Right lobe of liver (tissue), 6 donors: ENCODE results near the gene ARNT2. TPM values are rescaled to one million over a fixed set of nuclear protein-coding genes. Genes with fewer than 3 reads are reported as not detected.

Experiments
- ATAC-seq, 4 donors: fragments of 200-7000 bp; cut with Tn5 transposase; one replicate each; pipeline ENCODE4 v1.9.1; 2020; ENCODE audit warnings: mild to moderate bottlenecking in 4 of 4, moderate library complexity in 4 of 4
- DNase-seq, 3 donors: peaks; one replicate each; pipeline ENCODE4 v3.0.0-alpha.2; 2020
- H3K27ac ChIP-seq, 3 donors: fragments of 200-600 bp; one replicate each; pipeline ENCODE4 v1.8.0; 2022
- H3K27me3 ChIP-seq, 2 donors: fragments of 200-600 bp; one replicate each; pipeline ENCODE4 v1.8.0; 2022
- H3K36me3 ChIP-seq, 4 donors: fragments of 200-600 bp; sonication (generic) in 1 of 4; one replicate each; pipeline versions ENCODE4 v1.5.1 to v1.8.0; 2017 to 2022; ENCODE audit warnings: control low read depth in 1 of 4
- H3K4me1 ChIP-seq, 4 donors: fragments of 200-600 bp; sonication (generic) in 1 of 4; one replicate each; pipeline versions ENCODE4 v1.5.1 to v1.8.0; 2017 to 2022; ENCODE audit warnings: control low read depth in 1 of 4
- H3K4me3 ChIP-seq, 3 donors: fragments of 200-600 bp; one replicate each; pipeline ENCODE4 v1.8.0; 2022
- H3K9me3 ChIP-seq, 4 donors: fragments of 200-600 bp; sonication (generic) in 1 of 4; one replicate each; pipeline versions ENCODE4 v1.5.1 to v1.8.0; 2017 to 2022; ENCODE audit warnings: control low read depth in 1 of 4
- CTCF ChIP-seq, 4 donors: fragments of 200-600 bp in 3 of 4; fragments of 450-650 bp in 1 of 4; IDR thresholded peaks; one replicate each; pipeline versions ENCODE4 v1.5.1 to v1.8.0; 2016 to 2022; ENCODE audit warnings: antibody characterized with exemption in 4 of 4, mild to moderate bottlenecking in 2 of 4
- POLR2A ChIP-seq: fragments of 450-650 bp; IDR thresholded peaks from one replicate; pipeline ENCODE4 v1.6.1; 2017; ENCODE audit warnings: antibody characterized with exemption, mild to moderate bottlenecking
- WGBS: methylation state at CpG from one replicate; pipeline ENCODE4 v1.1.6; 2018; ENCODE audit warnings: low coverage, low lambda C conversion rate; ENCODE audit not compliant: insufficient coverage; ENCODE audit errors: missing lambda C conversion rate; 5-methylcytosine and 5-hydroxymethylcytosine counted together
- intact Hi-C, 2 donors: fragments of 100-400 bp; cut with DNase I; formaldehyde crosslinking; loops; one replicate each; pipeline versions ENCODE4 v1.11.2 to v1.14.1; 2022
- total RNA-seq, 6 experiments: library from RNA; depleted of rRNA in 2 of 6; stranded (reverse); fragments of >200 nt in 2 of 6; fragmentation: NEBNext Ultra II Directional in 3 of 6; extraction: Animal tissue kit (Norgen Biotek cat#: 25700) in 3 of 6; gene quantifications; one replicate each; pipeline versions ENCODE4 v1.1.0 to v1.2.4, GENCODE V29; 2016 to 2023
- donor health status: DM: no; HTN: yes; CAD: no.
- donor health status: DM: no; HTN: no; CAD: no.
- donor health status: DM: no; HTN: no; CAD: no.
- donor health status: DM: no; HTN: yes; CAD: no.
- donor health status: DM: no; HTN: yes; CAD: no.

Gene ARNT2
- total RNA-seq, 6 experiments from 2014 or later = 0.12 to 1.3 (median 0.46) TPM

DNA sequence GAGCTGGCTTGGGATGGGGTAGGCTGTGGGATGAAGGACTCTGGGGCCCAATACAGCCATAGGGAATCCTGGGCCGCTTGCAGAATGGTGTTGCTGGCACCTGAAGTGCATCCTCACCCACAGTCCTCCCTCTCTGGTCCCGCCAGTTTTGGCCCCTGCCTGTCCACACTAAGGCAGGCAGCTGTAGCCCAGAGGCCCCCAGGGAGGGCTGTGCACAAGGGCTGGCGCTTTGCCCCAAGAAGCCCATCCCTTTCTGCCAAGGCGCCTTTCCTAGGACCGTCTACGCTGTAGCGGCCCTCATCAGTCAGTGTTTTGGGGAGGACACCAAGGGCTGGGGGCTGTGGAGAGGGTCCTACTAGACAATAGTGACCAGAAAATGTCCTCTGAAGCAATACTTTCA is 174.7 kb downstream of the ARNT2 start:
- 80% methylated on average over 4 of the region's 7 CpGs for WGBS
- Histone ChIP-seq H3K9me3 (no peaks in the 10 kb centered on the region), H3K27me3 (no peaks in the 10 kb centered on the region), H3K27ac (no peak overlapping the region), H3K4me3 (no peak overlapping the region), H3K36me3 (no peaks in the 10 kb centered on the region), H3K4me1 (peaks cover 0 to 2% (median 1%) of the 10 kb centered on the region in 4 donors)
- intact Hi-C loops = no loop called here
- DNase-seq (peak in 1 of 3 donors; percentile 34), ATAC-seq (no peak)
- TF ChIP-seq POLR2A (no peak), CTCF (IDR thresholded peaks at IDR 0.05) (no peak)

GRCh38 chr15:80579611-80580010 is 175.4 kb downstream of the ARNT2 start:
- ATAC-seq (no peak), DNase-seq (no peak)
- no peaks in the 10 kb centered on the region for H3K9me3 ChIP-seq
- H3K4me1 ChIP-seq = peaks cover 0 to 9% (median 4%) of the 10 kb centered on the region in 4 donors
- TF ChIP-seq CTCF (IDR thresholded peaks at IDR 0.05) = no peak
- no peak for TF ChIP-seq POLR2A
- intact Hi-C loops = no loop called here
- H3K27ac ChIP-seq = no peak overlapping the region
- no peak overlapping the region for H3K4me3 ChIP-seq
- 51% methylated on average over 5 of the region's 6 CpGs for WGBS
- no peaks in the 10 kb centered on the region for H3K27me3 ChIP-seq
- no peaks in the 10 kb centered on the region for H3K36me3 ChIP-seq

GRCh38 chr15:80580106-80580505 is 175.9 kb downstream of the ARNT2 start:
- Histone ChIP-seq H3K4me1 (peaks cover 0 to 14% (median 7%) of the 10 kb centered on the region in 4 donors), H3K27me3 (no peaks in the 10 kb centered on the region), H3K27ac (no peak overlapping the region), H3K4me3 (no peak overlapping the region), H3K9me3 (no peaks in the 10 kb centered on the region), H3K36me3 (no peaks in the 10 kb centered on the region)
- DNase-seq (no peak), ATAC-seq (no peak)
- TF ChIP-seq POLR2A (no peak), CTCF (IDR thresholded peaks at IDR 0.05) (no peak)
- intact Hi-C loops = no loop called here
- 56% methylated on average over 5 of the region's 9 CpGs for WGBS

DNA sequence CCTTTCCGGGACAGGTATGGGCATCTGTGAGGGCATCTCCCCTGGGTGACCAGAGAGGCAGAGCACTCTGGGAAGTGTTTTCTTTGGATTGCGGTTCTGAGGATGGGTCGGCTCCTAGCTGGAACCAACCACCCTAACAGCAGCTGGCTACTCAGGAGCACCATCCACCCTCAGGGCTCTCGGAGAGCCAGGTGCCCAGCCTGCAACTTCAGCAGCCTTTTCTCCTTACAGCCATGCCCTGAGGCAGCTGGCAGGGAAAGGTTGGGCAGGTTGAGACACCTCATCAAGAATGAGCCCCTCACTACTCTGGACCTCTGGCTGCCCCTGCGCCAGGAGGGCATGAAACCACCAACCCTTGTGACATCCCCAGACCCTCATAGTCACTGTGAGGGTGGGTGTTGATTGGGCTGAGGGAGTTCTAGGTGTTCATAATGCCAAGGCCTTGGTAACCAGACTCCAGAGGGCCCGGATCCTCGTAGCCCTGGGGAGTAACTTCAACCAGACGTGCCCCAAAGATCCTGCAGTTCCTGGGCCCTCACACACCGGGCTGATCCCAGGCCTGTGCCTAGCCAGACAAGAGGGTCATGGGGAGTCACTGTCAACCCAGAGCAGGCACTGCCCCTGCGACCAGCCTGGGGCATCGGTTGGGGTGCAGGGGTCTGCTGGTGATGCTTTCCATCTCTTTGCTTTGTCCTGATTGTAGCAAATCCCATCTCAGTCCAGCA is 176.5 kb downstream of the ARNT2 start:
- H3K4me3 ChIP-seq = no peak overlapping the region
- no CpG with 5 or more reads among the region's 11 CpGs for WGBS
- ATAC-seq (no peak), DNase-seq (no peak)
- TF ChIP-seq POLR2A (no peak), CTCF (IDR thresholded peaks at IDR 0.05) (no peak)
- intact Hi-C loops = no loop called here
- no peaks in the 10 kb centered on the region for H3K36me3 ChIP-seq
- no peaks in the 10 kb centered on the region for H3K27me3 ChIP-seq
- peaks cover 0 to 18% (median 8%) of the 10 kb centered on the region in 4 donors for H3K4me1 ChIP-seq
- no peak overlapping the region for H3K27ac ChIP-seq
- no peaks in the 10 kb centered on the region for H3K9me3 ChIP-seq
